Measurements from ENCODE around the gene C11orf97.

GRCh38 chr11:94521684-94522083 is 9.4 kb downstream of the C11orf97 start:
- TF ChIP-seq CTCF (IDR thresholded peaks at IDR 0.05 in 8 of 11, conservative IDR thresholded peaks at IDR 0.05 in 3 of 11) (peak in 4 of 11 experiments; percentile 13 to 29 (median 25)), POLR2AphosphoS5 (IDR thresholded peaks at IDR 0.05) (no peak)

Data from spleen (tissue), 7 donors.